ENCODE results near the gene DENND1B. TPM values are rescaled to one million over a fixed set of nuclear protein-coding genes. Genes with fewer than 3 reads are reported as not detected.

The DENND1B gene
- total RNA-seq, 1 experiment from 2014 or later = 16.1 TPM

DNA sequence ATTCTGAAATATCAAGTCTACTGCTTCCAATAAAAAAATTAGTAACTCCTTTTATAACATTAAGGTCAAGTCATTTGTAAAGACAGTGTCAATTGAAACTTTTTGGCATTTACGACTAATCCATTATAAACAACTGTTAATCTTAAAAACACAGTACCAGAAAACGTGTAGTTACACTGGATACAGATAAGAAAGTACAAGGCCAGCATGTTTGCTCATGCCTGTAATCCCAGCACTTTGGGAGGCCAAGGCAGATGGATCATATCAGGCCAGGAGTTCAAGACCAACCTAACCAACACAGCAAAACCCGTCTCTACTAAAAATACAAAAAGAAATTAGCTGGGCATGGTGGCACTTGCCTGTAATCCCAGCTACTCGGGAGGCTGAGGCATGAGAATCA, 29.4 kb downstream of the DENND1B start:
- DNase-seq (ENCODE audit: low read depth in 1 of 2, low spot score in 2 of 2) = no peak
- H3K36me3 ChIP-seq = peaks cover 3% of the 10 kb centered on the region; the same call in 1 of the 2 replicates
- H3K4me3 ChIP-seq = no peak overlapping the region
- H3K4me1 ChIP-seq (replicated peaks) = no peaks in the 10 kb centered on the region
- H3K27ac ChIP-seq = no peak overlapping the region
- no peaks in the 10 kb centered on the region for H3K9me3 ChIP-seq (replicated peaks)
- no peaks in the 10 kb centered on the region for H3K27me3 ChIP-seq (replicated peaks)

DNA sequence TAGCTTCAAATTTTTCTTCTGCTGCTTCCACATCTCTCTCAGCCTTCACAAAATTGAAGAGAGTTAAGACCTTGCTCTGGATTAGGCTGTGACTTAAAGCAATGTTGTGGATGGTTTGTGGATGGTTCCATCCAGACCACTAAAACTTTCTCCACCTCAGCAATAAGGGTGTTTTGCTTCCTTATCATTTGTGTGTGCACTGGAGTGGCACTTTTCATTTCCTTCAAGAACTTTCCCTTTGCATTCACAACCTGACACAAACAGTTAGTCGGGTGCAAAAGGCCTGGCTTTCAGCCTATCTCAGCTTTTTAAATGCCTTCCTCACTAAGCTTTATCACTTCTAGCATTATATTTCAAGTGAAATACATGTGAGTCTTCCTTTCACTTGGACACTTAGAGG, 30.3 kb downstream of the DENND1B start:
- Histone ChIP-seq H3K4me3 (no peak overlapping the region), H3K9me3 (replicated peaks) (no peaks in the 10 kb centered on the region), H3K27ac (no peak overlapping the region), H3K36me3 (peaks cover 3% of the 10 kb centered on the region; the same call in 1 of the 2 replicates), H3K4me1 (replicated peaks) (no peaks in the 10 kb centered on the region), H3K27me3 (replicated peaks) (no peaks in the 10 kb centered on the region)
- DNase-seq (ENCODE audit: low read depth in 1 of 2, low spot score in 2 of 2) = no peak

DNA sequence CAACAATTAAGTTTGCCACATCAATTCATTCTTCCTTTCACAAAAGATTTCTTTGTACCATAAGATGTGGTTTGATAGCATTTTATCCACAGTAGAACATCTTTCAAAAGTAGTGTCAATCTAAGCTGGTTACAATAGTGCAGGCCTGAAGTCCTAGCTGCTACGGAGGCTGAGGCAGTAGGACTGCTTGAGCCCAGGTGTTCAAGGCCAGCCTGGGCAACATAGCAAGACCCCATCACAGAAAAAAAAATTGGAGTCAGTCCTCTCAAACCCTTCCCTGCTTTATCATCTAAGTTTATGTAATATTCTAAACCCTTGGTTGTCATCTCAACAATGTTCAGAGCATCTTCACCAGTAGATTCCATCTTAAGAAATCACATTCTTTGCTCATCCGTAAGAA, 31.7 kb downstream of the DENND1B start:
- Histone ChIP-seq H3K9me3 (replicated peaks) (no peaks in the 10 kb centered on the region), H3K36me3 (peaks cover 3% of the 10 kb centered on the region; the same call in 1 of the 2 replicates), H3K4me1 (replicated peaks) (no peaks in the 10 kb centered on the region), H3K4me3 (no peak overlapping the region), H3K27me3 (replicated peaks) (no peaks in the 10 kb centered on the region), H3K27ac (no peak overlapping the region)
- DNase-seq (ENCODE audit: low read depth in 1 of 2, low spot score in 2 of 2) = no peak

DNA sequence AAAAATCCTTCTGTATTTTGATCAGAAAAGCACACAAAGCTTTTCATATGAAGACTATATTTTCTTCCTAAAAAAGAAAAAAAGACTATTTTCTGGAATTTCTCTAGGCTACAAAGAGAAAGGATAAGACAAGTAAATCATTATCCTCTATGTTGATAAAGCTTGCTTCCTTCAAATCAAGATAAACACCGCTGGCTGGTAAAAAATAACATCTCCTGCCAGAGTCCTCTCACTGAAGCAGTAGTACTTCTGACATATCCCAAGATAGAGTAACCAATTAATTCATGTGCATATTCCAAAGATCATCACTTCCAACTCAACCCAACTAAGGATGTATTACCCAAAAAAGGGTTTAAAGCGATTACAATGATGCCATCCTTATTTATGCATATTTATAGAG, 34.3 kb downstream of the DENND1B start:
- H3K36me3 ChIP-seq = peaks cover 3% of the 10 kb centered on the region; the same call in 1 of the 2 replicates
- H3K4me3 ChIP-seq = no peak overlapping the region
- H3K27ac ChIP-seq = no peak overlapping the region
- no peaks in the 10 kb centered on the region for H3K27me3 ChIP-seq (replicated peaks)
- no peaks in the 10 kb centered on the region for H3K9me3 ChIP-seq (replicated peaks)
- no peak for DNase-seq (ENCODE audit: low read depth in 1 of 2, low spot score in 2 of 2)
- H3K4me1 ChIP-seq (replicated peaks) = peaks cover 9% of the 10 kb centered on the region

DNA sequence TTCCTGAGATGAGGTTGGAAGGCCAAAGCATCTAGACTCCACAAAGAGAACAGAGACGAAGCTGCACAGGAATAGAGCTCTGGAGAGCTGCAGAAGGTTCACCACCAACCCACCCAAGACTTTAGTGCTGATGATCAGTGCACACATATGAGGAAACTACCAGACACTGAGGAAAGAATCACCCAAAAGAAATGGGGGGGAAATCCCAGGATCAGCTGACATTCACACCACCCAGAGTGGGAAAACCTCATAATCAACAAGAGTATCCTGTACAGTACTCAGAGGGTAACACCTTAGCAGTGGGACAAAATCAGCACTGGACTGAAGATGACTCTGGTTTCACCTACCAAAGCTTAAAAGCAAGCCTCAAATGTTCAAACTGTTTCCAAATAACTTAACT, 36.4 kb downstream of the DENND1B start:
- Histone ChIP-seq H3K36me3 (no peaks in the 10 kb centered on the region), H3K27me3 (replicated peaks) (no peaks in the 10 kb centered on the region), H3K9me3 (replicated peaks) (no peaks in the 10 kb centered on the region), H3K4me3 (no peak overlapping the region), H3K27ac (no peak overlapping the region), H3K4me1 (replicated peaks) (peaks cover 9% of the 10 kb centered on the region)
- no peak for DNase-seq (ENCODE audit: low read depth in 1 of 2, low spot score in 2 of 2)

DNA sequence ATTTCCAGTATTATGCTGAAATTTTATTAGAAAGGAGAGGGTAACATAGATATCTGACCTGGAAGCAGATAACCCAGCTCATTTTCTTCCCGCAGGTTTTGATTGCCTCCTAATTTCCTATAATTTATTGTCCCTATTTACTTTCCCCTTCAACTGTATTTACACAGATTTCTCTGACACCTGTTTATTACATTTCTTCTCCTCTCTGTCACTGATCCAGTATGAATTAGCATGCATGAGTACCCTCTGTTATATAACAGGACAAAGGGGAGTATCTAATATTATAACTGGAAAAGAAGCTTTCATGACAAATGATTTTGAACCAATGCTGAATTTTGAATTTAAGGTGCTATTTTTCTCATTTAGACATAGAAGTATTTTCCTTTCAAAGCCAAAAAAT, 37.4 kb downstream of the DENND1B start:
- H3K27ac ChIP-seq = no peak overlapping the region
- no peak for DNase-seq (ENCODE audit: low read depth in 1 of 2, low spot score in 2 of 2)
- H3K9me3 ChIP-seq (replicated peaks) = no peaks in the 10 kb centered on the region
- peaks cover 9% of the 10 kb centered on the region for H3K4me1 ChIP-seq (replicated peaks)
- H3K36me3 ChIP-seq = no peaks in the 10 kb centered on the region
- H3K4me3 ChIP-seq = no peak overlapping the region
- H3K27me3 ChIP-seq (replicated peaks) = no peaks in the 10 kb centered on the region

DNA sequence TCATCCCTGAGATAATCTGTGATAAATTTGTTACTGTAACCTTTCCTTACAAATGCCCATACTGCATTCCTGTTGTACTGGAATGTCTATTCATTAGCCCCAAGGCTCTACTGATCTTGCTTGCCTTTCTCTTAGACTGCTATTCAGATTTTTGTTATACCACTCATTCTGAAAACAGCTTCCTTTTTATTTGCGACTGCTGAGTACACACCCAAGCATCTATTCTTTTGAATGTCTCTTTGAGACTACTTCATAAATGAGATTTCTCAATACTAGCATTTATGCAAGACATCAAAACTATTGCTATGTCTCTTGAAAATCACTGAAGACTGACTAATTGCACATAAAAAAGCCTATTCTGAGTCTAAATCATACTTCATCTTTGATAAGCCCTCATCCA, 38.6 kb downstream of the DENND1B start:
- H3K9me3 ChIP-seq (replicated peaks) = no peaks in the 10 kb centered on the region
- no peak overlapping the region; the same call in 1 of the 2 replicates for H3K27ac ChIP-seq
- DNase-seq (ENCODE audit: low read depth in 1 of 2, low spot score in 2 of 2) = peak in 1 of 2 experiments; percentile 30

DNA sequence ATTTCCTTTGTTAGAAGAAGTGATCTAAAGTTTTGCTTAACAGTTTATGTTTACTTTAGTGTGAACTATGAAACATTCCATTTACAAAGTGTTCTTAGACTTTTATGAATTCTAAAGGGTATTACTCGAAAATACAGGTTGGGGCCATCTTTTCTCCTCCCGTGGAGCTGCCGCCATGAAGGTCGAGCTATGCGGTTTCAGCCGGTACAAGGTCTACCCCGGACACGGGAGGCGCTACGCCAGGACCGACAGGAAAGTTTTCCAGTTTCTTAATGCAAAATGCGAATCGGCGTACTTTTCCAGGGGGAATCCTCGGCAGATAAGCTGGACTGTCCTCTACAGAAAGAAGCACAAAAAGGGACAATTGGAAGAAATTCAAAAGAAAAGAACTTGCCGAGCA, 39.8 kb downstream of the DENND1B start:
- DNase-seq (ENCODE audit: low read depth in 1 of 2, low spot score in 2 of 2) = no peak
- Histone ChIP-seq H3K9me3 (replicated peaks) (no peaks in the 10 kb centered on the region), H3K4me3 (no peak overlapping the region), H3K27me3 (replicated peaks) (no peaks in the 10 kb centered on the region), H3K4me1 (replicated peaks) (peaks cover 9% of the 10 kb centered on the region), H3K36me3 (no peaks in the 10 kb centered on the region), H3K27ac (no peak overlapping the region)

More for the DNA sequence above, 38.6 kb downstream of the DENND1B start:
- no peaks in the 10 kb centered on the region for H3K27me3 ChIP-seq (replicated peaks)
- H3K4me1 ChIP-seq (replicated peaks) = peaks cover 9% of the 10 kb centered on the region
- no peak overlapping the region for H3K4me3 ChIP-seq
- no peaks in the 10 kb centered on the region for H3K36me3 ChIP-seq

DNA sequence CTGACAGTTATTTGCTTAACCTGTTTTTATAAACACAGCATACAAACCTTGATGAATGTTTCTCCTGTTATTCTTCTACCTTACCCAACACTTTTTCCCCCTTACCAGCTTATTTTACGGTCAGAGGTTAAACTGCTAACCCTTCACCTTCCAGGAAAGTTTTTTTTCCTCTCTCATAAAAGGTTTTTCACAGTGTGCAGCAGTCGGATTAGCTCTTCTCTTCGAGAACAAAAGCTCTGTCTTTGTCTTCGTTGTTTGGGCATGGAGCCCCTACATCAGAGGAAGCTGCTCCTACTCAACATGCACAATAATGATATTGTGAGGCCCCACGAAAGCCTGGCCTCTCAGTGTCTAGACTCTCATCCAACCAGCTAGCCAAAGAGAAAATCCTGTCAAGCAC, 42.0 kb downstream of the DENND1B start:
- Histone ChIP-seq H3K4me1 (replicated peaks) (peaks cover 9% of the 10 kb centered on the region), H3K9me3 (replicated peaks) (no peaks in the 10 kb centered on the region), H3K4me3 (no peak overlapping the region), H3K27me3 (replicated peaks) (no peaks in the 10 kb centered on the region), H3K27ac (no peak overlapping the region), H3K36me3 (no peaks in the 10 kb centered on the region)
- DNase-seq (ENCODE audit: low read depth in 1 of 2, low spot score in 2 of 2) = no peak

DNA sequence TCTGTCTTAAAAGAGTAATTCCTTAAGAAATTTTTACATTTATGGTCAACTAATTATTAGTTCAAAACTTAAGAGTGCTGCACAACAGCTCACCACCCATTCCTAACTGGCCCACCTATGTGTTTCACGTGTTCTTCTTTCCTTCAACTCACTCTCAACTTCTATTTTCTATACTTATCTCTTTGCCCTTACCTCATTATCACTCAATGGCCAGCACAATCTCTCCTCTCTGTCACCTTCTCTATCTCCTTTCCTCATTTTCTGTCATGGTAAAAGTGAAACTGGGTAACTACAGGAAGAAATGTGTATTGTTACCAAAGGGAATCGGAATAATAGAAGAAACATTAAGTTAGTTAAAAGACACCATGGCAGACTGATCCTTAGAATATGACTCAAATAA, 43.1 kb downstream of the DENND1B start:
- Histone ChIP-seq H3K9me3 (replicated peaks) (no peaks in the 10 kb centered on the region), H3K4me3 (no peak overlapping the region), H3K27ac (no peak overlapping the region), H3K36me3 (no peaks in the 10 kb centered on the region), H3K27me3 (replicated peaks) (no peaks in the 10 kb centered on the region), H3K4me1 (replicated peaks) (peaks cover 6% of the 10 kb centered on the region)
- DNase-seq (ENCODE audit: low read depth in 1 of 2, low spot score in 2 of 2) = no peak

DNA sequence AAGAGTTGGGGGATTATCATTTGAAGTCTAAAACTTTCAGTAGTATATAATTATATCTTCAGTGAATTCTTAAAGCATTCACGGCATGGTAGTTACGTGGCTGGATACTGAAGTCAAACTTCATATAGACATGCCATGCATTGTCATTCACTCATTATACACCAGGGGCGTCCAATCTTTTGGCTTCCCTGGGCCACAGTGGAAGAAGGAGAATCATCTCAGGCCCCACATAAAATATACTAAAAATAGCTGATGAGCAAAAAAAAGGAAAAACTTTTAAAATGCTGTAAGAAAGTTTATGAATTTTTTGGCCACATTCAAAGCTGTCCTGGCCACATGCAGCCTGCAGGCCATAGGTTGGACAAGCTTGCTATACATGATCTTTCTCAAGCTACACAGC, 43.8 kb downstream of the DENND1B start:
- Histone ChIP-seq H3K27ac (no peak overlapping the region), H3K9me3 (replicated peaks) (no peaks in the 10 kb centered on the region), H3K4me3 (no peak overlapping the region), H3K4me1 (replicated peaks) (no peaks in the 10 kb centered on the region; the same call in 1 of the 2 replicates), H3K27me3 (replicated peaks) (no peaks in the 10 kb centered on the region), H3K36me3 (no peaks in the 10 kb centered on the region)
- DNase-seq (ENCODE audit: low read depth in 1 of 2, low spot score in 2 of 2) = no peak

DNA sequence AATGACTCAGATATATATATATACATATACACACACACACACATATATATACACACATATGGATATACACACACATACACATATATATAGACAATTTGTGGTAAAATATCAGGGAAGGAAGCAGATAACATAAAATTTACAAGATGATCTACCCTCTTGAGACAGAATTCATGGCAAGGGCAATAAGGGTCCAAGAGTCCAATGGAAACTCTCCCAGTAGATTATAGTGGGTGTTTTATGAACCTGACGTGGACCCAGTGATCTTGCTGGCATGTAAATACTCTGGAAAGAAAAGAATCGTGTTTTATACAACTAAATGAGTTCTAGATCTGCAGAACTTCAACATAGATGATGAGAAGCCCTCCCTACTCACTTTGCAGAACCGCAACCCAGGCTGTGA, 49.3 kb downstream of the DENND1B start:
- H3K9me3 ChIP-seq (replicated peaks) = no peaks in the 10 kb centered on the region
- H3K4me1 ChIP-seq (replicated peaks) = no peaks in the 10 kb centered on the region
- H3K27ac ChIP-seq = no peak overlapping the region
- DNase-seq (ENCODE audit: low read depth in 1 of 2, low spot score in 2 of 2) = no peak
- no peaks in the 10 kb centered on the region for H3K36me3 ChIP-seq
- no peak overlapping the region for H3K4me3 ChIP-seq
- H3K27me3 ChIP-seq (replicated peaks) = no peaks in the 10 kb centered on the region

DNA sequence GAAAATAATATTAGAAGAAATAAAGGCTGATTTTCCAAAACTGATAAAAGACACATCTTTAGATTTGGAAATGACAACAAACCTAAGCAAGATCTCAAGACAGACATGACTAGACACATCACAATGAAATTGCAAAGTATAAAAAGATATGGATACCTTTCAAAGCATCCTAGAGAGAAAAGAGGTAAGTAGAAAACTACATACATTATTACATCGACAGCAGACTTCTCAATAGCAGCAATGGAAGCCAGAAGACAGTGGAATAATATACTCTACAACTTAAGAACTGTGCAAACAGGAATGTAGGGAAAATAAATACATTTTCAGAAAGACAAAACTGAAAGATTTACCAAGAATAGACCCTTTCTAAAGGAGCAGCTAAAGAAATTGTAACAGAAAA, 50.2 kb downstream of the DENND1B start:
- Histone ChIP-seq H3K27ac (no peak overlapping the region), H3K9me3 (replicated peaks) (no peaks in the 10 kb centered on the region), H3K27me3 (replicated peaks) (no peaks in the 10 kb centered on the region), H3K36me3 (no peaks in the 10 kb centered on the region), H3K4me1 (replicated peaks) (no peaks in the 10 kb centered on the region), H3K4me3 (no peak overlapping the region)
- DNase-seq (ENCODE audit: low read depth in 1 of 2, low spot score in 2 of 2) = no peak

DNA sequence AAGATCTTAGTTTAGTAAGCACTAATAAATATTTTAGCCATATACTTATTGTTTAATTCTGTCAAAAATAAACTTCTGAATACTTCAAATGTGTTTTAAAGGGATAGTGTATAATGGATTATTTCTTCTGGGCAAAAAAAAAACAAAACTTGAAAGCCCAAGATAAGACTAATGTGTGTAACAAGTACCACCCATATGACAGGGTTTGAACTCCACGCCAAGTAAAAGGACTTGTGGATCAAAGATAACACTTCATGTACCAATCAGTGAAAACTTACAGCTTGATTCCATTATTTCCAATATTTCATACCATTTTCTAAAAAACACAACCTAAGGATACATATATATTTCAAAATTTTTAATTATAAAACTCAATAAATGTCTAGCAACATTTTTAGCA, 59.5 kb downstream of the DENND1B start:
- H3K27ac ChIP-seq = no peak overlapping the region
- no peak overlapping the region for H3K4me3 ChIP-seq
- no peak for DNase-seq (ENCODE audit: low read depth in 1 of 2, low spot score in 2 of 2)
- no peaks in the 10 kb centered on the region for H3K27me3 ChIP-seq (replicated peaks)
- no peaks in the 10 kb centered on the region for H3K4me1 ChIP-seq (replicated peaks)
- no peaks in the 10 kb centered on the region for H3K9me3 ChIP-seq (replicated peaks)
- H3K36me3 ChIP-seq = no peaks in the 10 kb centered on the region

DNA sequence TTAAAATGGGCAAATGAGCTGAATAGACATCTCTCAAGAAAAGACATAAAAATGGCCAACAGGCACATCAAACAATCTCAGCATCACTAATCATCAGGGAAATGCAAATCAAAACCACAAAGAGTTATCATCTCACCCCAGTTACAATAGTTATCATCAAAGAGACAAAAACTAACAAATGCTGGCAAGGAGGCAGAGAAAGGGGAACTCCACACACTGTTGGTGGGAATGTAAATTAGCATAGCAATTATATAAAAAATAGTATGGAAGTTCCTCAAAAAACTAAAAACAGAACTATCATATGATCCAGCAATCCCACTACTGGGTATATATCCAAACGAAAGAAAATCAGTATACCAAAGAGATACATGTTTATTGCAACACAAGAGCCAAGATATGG, 68.7 kb downstream of the DENND1B start:
- no peaks in the 10 kb centered on the region for H3K27me3 ChIP-seq (replicated peaks)
- H3K4me3 ChIP-seq = no peak overlapping the region
- H3K27ac ChIP-seq = no peak overlapping the region
- no peaks in the 10 kb centered on the region for H3K4me1 ChIP-seq (replicated peaks)
- no peaks in the 10 kb centered on the region for H3K36me3 ChIP-seq
- no peak for DNase-seq (ENCODE audit: low read depth in 1 of 2, low spot score in 2 of 2)
- H3K9me3 ChIP-seq (replicated peaks) = no peaks in the 10 kb centered on the region

Data from SJSA1 (cell line).